K562 (cell line): ENCODE data around the gene GNG3. TPM values are rescaled to one million over a fixed set of nuclear protein-coding genes. Genes with fewer than 3 reads are reported as not detected.
A peak's percentile ranks its signal among the peaks of the same experiment; 100 is the strongest.

Source experiments
- EWSR1 ChIP-seq: fragments of 450-650 bp; IDR thresholded peaks from 2 replicates; pipeline ENCODE4 v1.6.1; 2018; ENCODE audit warnings: borderline replicate concordance, mild to moderate bottlenecking, low read depth, moderate library complexity; ENCODE audit not compliant: partially characterized antibody
- FOXA1 ChIP-seq: fragments of 450-650 bp; IDR thresholded peaks from 2 replicates; pipeline ENCODE4 v1.6.1; 2016; ENCODE audit warnings: mild to moderate bottlenecking, borderline replicate concordance
- HSF4 ChIP-seq: fragments of 250-450 bp; sonication (Bioruptor Pico); IDR thresholded peaks from 2 replicates; pipeline ENCODE4 v2.1.2; 2022; ENCODE audit warnings: mild to moderate bottlenecking, moderate library complexity, borderline replicate concordance
- JUN ChIP-seq, 2 experiments: sonication (generic) in 1 of 2; formaldehyde crosslinking in 1 of 2; IDR thresholded peaks; 2 replicates each; pipeline versions ENCODE4 v1.6.1 to v1.8.0; 2012 to 2022; ENCODE audit warnings: borderline replicate concordance in 2 of 2, mild to moderate bottlenecking in 2 of 2, improper control_type of control experiment in 1 of 2, low read depth in 1 of 2, low read length in 1 of 2, missing genetic modification reagents in 1 of 2
- KAT7 ChIP-seq: sonication (generic); formaldehyde crosslinking; IDR thresholded peaks from 2 replicates; pipeline ENCODE4 v1.8.0; 2022; ENCODE audit warnings: missing genetic modification reagents, mild to moderate bottlenecking, borderline replicate concordance
- MECOM ChIP-seq: fragments of 250-450 bp; sonication (Bioruptor Pico); IDR thresholded peaks from 2 replicates; pipeline ENCODE4 v1.8.0; 2022; ENCODE audit warnings: inconsistent platforms
- MEF2A ChIP-seq: IDR thresholded peaks from 2 replicates; pipeline ENCODE4 v1.6.1; 2011; ENCODE audit warnings: low read depth, mild to moderate bottlenecking, low read length, moderate library complexity; ENCODE audit not compliant: control insufficient read depth
- NFATC3 ChIP-seq: fragments of 450-650 bp; IDR thresholded peaks from 2 replicates; pipeline ENCODE4 v1.6.1; 2017; ENCODE audit warnings: mild to moderate bottlenecking
- NFXL1 ChIP-seq: fragments of 450-650 bp; formaldehyde crosslinking; IDR thresholded peaks from 2 replicates; pipeline ENCODE4 v1.4.0; 2021; ENCODE audit warnings: mild to moderate bottlenecking
- NR2C2 ChIP-seq, 2 experiments: fragments of 200-800 bp in 1 of 2; sonication (Bioruptor generic) in 1 of 2; sonication (generic) in 1 of 2; formaldehyde crosslinking in 1 of 2; IDR thresholded peaks; 2 replicates each; pipeline versions ENCODE4 v1.6.1 to v1.8.0; 2016 to 2022; ENCODE audit warnings: mild to moderate bottlenecking in 1 of 2, missing compliant biosample characterization in 1 of 2, missing genetic modification characterization in 1 of 2, missing genetic modification reagents in 1 of 2
- PHB ChIP-seq: fragments of 250-450 bp; sonication (Bioruptor Pico); IDR thresholded peaks from 2 replicates; pipeline ENCODE4 v1.5.0; 2021
- SIN3A ChIP-seq, 2 experiments: fragments of 150-350 bp in 1 of 2; IDR thresholded peaks; 2 replicates each; pipeline ENCODE4 v1.6.1; 2011 to 2016; ENCODE audit warnings: borderline replicate concordance in 2 of 2, low read depth in 2 of 2, low read length in 2 of 2, mild to moderate bottlenecking in 2 of 2, moderate library complexity in 2 of 2; ENCODE audit not compliant: control insufficient read depth in 1 of 2
- SNRNP70 ChIP-seq: fragments of 200-400 bp; formaldehyde crosslinking; optimal IDR thresholded peaks from 2 replicates; pipeline ENCODE3; 2017; ENCODE audit warnings: low read depth, low read length
- TEAD4 ChIP-seq, 2 experiments: sonication (generic) in 1 of 2; formaldehyde crosslinking in 1 of 2; IDR thresholded peaks; 2 replicates each; pipeline versions ENCODE4 v1.6.1 to v1.8.0; 2012 to 2022; ENCODE audit warnings: borderline replicate concordance in 1 of 2, inconsistent platforms in 1 of 2, low read length in 1 of 2, mild to moderate bottlenecking in 1 of 2, missing genetic modification reagents in 1 of 2
- TGIF2 ChIP-seq: sonication (generic); formaldehyde crosslinking; IDR thresholded peaks from 2 replicates; pipeline ENCODE4 v1.8.1; 2022; ENCODE audit warnings: mild to moderate bottlenecking, missing genetic modification reagents, moderate library complexity
- ZFP30 ChIP-seq: fragments of 250-450 bp; sonication (Bioruptor Pico); IDR thresholded peaks from 2 replicates; pipeline ENCODE4 v1.8.0; 2022; ENCODE audit warnings: moderate library complexity, mild to moderate bottlenecking, inconsistent platforms, borderline replicate concordance
- ZNF263 ChIP-seq: sonication (generic); formaldehyde crosslinking; IDR thresholded peaks from 2 replicates; pipeline ENCODE4 v1.8.0; 2022; ENCODE audit warnings: mild to moderate bottlenecking, missing genetic modification reagents, borderline replicate concordance
- ZNF324 ChIP-seq: fragments of 250-450 bp; sonication (Bioruptor Pico); IDR thresholded peaks from 2 replicates; pipeline ENCODE4 v1.4.0; 2020; ENCODE audit warnings: mild to moderate bottlenecking
- ZNF408 ChIP-seq: fragments of 250-450 bp; sonication (Bioruptor Pico); IDR thresholded peaks from 2 replicates; pipeline ENCODE4 v1.4.0; 2020; ENCODE audit warnings: low read depth, mild to moderate bottlenecking, moderate library complexity
- ZNF449 ChIP-seq: fragments of 250-450 bp; sonication (Bioruptor Pico); IDR thresholded peaks from 2 replicates; pipeline ENCODE4 v1.8.0; 2022; ENCODE audit warnings: moderate library complexity, mild to moderate bottlenecking, inconsistent platforms
- polyA plus RNA-seq, 8 experiments: library from polyadenylated mRNA; depleted of rRNA in 4 of 8; stranded (reverse) in 5 of 8; unstranded in 3 of 8; fragments of >200 nt; fragmentation: Nextera tagmentation in 2 of 8; fragmentation: Illumina TruSeq in 1 of 8; extraction: Ambion mirVana in 2 of 8; extraction: Trizol in 1 of 8; gene quantifications; 2 replicates each; pipeline versions ENCODE4 v1.2.1 to v1.2.3, GENCODE V29; 2011 to 2014; ENCODE audit warnings: inconsistent platforms in 1 of 8, missing spikeins in 1 of 8
- total RNA-seq, 7 experiments: library from RNA; depleted of rRNA in 6 of 7; stranded (reverse); fragments of >200 nt in 6 of 7; fragmentation: Illumina TruSeq in 2 of 7; extraction: Trizol in 2 of 7; gene quantifications; 2 replicates each; pipeline versions ENCODE4 v1.2.1 to v1.2.3, GENCODE V29; 2011 to 2021; ENCODE audit warnings: low replicate concordance in 1 of 7
- TF ChIP-seq, protein P1 (sequence below): sonication (generic); formaldehyde crosslinking; IDR thresholded peaks from 2 replicates; pipeline ENCODE4 v1.8.1; 2023; ENCODE audit warnings: mild to moderate bottlenecking, missing genetic modification reagents

GNG3 gene
- total and polyA plus RNA-seq, 9 of the 15 experiments (the other 6 are each of a cell fraction or from before 2014, with no cell fraction given), result 0.07 TPM; not detected in 8

- TF ChIP-seq KAT7 (peak; percentile 87; the same call in 1 of the 2 replicates), JUN (IDR thresholded peaks at IDR 0.05; ENCODE audit: borderline replicate concordance, low read depth, low read length) (no peak), JUN (CRISPR knock-in tag; IDR thresholded peaks at IDR 0.05; ENCODE audit: borderline replicate concordance) (peak; percentile 25; the same call in 1 of the 2 replicates), PHB (CRISPR knock-in tag) (0 out of 2 replicates have a peak, but pooled peaks have one; percentile 6), ZFP30 (CRISPR knock-in tag) (no peak), ZNF408 (CRISPR knock-in tag) (no peak), FOXA1 (no peak), HSF4 (CRISPR knock-in tag) (no peak), TGIF2 (CRISPR knock-in tag) (no peak; the same call in 1 of the 2 replicates), ZNF324 (CRISPR knock-in tag) (no peak), ZNF449 (no peak), SNRNP70 (peak; percentile 86), NR2C2 (CRISPR knock-in tag; IDR thresholded peaks at IDR 0.05) (no peak), NR2C2 (tag; IDR thresholded peaks at IDR 0.05) (no peak), NFXL1 (CRISPR knock-in tag) (0 out of 2 replicates have a peak, but pooled peaks have one; percentile 2), MECOM (CRISPR knock-in tag) (no peak), TEAD4 (IDR thresholded peaks at IDR 0.05; ENCODE audit: low read length) (peak; percentile 9; the same call in 1 of the 2 replicates), TEAD4 (CRISPR knock-in tag; IDR thresholded peaks at IDR 0.05; ENCODE audit: borderline replicate concordance) (no peak), NFATC3 (0 out of 2 replicates have a peak, but pooled peaks have one; percentile 53), MEF2A (no peak), ZNF263 (CRISPR knock-in tag) (0 out of 2 replicates have a peak, but pooled peaks have one; percentile 5), EWSR1 (no peak), SIN3A (IDR thresholded peaks at IDR 0.05; ENCODE audit: borderline replicate concordance in 2 of 2, control insufficient read depth in 1 of 2, low read depth in 2 of 2, low read length in 2 of 2) (peak in 1 of 2 experiments; percentile 53; a peak in 1 of 4 replicates)
- TF ChIP-seq, protein P1, sequence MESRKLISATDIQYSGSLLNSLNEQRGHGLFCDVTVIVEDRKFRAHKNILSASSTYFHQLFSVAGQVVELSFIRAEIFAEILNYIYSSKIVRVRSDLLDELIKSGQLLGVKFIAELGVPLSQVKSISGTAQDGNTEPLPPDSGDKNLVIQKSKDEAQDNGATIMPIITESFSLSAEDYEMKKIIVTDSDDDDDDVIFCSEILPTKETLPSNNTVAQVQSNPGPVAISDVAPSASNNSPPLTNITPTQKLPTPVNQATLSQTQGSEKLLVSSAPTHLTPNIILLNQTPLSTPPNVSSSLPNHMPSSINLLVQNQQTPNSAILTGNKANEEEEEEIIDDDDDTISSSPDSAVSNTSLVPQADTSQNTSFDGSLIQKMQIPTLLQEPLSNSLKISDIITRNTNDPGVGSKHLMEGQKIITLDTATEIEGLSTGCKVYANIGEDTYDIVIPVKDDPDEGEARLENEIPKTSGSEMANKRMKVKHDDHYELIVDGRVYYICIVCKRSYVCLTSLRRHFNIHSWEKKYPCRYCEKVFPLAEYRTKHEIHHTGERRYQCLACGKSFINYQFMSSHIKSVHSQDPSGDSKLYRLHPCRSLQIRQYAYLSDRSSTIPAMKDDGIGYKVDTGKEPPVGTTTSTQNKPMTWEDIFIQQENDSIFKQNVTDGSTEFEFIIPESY (CRISPR knock-in tag), result no peak
Observed at GRCh38 chr11:62665599-62666258, 41.7 kb upstream of the GNG3 start (continued).
